GM19023 (cell line): Measurements from ENCODE around the gene KCNN3.

ENCODE experiments used
- ATAC-seq: cut with Tn5 transposase; IDR thresholded peaks from one replicate; pipeline ENCODE4 v1.9.1; 2021; ENCODE audit warnings: mild to moderate bottlenecking, moderate library complexity; ENCODE audit not compliant: unreplicated experiment

The KCNN3 gene

DNA sequence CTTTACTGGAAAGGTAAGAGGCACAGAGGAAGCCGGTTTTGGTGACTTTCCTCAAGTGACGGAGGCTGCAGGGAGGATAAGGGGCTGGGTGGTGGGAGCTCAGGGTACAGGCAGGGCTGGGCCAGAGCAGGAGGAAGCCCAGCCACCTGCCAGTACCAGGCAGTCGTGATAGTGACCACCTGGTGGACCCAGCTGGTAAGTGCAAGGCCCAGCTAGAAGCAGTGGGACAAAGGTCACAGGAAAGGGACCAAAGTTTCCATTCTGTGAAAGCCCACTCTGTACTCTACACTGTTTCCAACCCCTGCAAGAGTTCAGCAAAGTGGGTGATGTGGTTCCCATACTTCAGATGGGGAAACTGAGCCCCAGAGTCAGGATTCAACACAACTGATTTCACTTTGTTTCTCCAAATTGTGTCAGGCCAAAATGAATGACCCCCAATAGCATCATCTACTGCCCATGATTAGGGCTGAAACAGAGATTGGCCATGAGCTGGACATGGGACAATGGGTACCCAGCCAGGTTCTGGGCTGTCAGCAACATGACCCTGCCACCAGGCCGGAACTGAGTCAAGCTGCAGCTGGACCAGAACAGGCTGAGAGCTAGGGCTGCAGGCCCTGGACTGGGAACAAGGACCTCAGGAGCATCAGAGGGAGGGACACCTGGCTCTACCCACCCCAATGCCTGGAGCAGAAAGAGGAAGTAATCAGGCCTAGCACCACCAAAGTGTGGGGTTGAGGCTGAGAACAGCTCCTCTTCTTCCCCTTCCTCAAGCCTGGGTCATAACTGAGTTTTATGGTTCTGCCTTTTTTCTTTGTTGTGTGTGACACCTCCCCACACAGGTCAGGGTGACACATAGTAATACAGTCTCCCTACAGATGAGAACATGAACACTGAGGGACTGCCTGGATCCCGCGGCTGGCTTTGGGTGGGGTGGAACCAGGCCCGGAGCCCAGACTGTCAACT lies 50.2 kb downstream of the KCNN3 start:
- no peak for ATAC-seq

DNA sequence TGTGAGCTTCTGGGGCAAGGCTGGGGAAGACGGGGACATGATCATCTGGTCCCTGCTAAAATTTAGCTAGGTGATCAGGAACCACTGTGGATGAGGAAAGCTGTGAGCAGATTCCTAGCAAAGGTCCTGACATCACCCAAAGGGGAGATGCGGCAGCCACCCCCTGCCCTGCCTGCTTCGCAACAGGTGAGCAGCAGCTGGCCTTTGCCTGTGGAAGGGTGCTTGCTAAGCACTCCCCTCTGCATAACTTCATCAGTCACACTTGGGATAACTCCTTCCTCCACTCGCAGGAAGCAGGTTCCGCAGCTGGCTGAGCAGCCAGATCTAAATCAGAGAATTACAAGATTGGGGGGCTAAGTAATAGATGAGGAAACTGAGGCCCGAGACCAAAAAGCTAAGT lies 51.2 kb downstream of the KCNN3 start:
- no peak for ATAC-seq

DNA sequence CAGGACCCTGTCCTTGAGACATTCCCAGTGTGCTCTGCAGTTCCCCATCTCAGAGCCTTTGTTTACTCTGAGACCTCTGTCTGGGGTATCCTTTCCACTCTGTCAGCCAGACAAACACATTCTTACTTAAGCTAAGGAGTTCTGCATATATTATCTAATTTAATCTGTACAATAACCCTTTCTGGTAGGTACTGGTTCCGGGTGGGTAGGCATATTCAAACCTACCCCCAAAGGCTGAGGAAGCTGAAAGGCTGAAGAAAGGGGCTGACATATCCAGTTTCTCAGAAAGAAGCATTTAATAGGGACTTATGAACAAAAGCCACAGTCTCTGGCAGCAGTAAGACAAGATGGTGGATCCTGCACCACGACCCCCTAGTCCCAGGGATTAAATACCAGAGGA lies 53.1 kb downstream of the KCNN3 start:
- ATAC-seq: no peak

DNA sequence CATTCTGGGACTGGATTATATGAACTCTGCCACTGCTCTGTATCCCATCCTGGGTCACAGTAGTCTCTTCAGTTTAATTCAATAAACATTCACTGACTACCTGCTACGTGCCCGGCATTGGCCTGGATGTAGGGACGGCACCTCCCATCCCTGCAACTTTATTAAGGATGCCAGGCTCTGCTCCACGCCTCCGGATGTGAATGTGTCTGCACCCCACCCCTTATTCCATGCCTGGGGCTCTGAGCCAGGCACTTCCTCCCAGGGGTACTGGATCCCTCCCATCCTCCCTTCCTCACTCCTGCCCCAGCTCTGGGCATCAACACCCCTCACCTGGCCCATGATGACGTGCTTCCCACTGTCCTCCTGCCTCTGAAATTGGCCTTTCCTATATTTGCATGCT lies 53.7 kb downstream of the KCNN3 start:
- ATAC-seq: no peak

DNA sequence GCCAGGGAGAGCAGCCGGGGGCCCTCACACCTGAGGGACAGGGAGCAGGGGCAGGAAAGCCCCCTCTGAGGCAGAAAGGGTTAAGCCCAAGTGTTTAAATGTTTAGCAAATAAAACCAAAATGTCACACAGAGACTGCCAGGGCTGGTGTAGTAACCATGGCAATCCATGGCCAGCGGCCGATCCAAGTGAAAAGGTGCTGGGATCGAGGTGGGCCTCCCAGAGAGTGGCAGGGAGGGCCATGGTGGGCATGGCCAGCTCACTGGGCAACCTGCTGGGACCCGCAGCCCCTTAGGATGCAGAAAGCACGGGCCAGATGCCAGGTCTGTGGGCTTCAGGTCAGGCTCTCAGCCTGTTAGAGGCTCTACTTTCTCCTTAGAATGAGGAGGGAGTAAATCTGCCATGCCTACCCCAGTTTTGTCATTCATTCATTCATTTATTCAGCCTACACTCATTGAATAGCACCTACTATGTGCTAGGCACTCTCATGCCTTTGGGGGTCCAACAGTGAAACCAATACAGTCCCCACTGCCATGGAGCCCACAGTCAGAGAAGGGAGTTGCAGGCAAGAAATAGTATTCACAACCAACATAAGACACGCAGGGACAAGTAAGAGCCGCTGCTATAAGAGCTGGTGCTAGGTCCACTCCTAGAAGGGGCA lies 56.1 kb downstream of the KCNN3 start:
- no peak for ATAC-seq

DNA sequence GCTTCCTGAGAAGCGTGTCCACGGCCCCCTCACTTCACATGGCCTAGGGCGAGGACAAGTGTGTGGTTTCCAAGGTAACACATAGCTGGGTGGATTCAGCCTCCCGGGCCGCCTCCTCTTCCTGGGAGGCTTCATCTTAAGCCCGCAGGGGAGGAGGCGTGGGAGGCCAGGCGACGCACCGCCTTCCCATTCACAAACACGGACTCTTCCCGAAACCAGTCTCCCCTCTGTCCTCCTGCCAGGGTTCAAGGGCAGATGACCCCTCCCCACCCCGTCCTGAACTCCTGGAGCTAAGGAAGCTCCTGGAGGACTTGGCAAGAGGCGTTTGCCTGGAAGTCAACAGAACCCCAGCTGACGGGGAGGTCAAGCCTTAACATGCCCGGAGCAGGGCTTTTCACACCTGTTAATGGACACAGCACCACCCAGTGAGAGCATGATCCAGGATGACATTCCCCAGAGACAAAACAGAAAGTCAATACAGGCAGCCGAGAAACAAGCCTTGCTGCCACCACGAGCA lies 56.7 kb downstream of the KCNN3 start:
- no peak for ATAC-seq

DNA sequence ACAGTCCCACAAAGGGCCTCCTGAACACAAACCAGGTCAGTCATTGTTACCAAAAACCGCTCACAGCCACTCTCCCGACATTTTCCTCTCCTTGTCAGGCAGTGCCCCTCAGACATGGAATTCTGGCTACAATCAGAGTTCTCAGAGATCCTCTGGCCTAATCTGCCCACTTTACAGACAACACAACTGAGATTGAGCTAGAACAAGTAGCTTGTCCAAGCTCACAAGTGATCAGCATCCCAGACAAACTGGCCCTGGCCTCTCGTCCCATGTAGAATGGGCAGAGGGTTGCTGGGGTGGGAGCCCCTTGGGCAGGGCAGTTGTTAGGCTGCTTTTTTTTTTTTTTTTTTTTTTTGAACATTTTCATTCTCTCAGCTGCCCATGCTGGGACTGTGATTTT lies 57.2 kb downstream of the KCNN3 start:
- ATAC-seq: no peak

DNA sequence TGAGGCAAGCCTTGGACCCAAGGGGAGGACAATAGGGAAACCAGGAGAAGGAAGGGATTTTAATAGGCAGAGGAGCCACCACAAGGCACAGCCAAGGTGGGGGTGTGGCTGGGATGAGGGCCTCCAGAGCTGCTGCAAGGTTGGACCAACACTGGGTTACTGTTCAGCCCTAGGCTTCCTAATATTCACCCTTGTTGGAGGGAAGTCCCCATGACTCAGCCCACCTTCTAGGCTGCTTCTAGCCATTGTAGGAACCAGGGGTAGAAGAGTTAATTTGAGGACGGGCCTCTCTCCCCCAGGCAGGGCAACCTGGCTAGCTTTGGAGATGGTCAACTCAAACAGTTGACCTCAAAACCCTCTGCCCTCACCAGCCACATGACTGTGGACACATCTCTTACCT lies 59.5 kb downstream of the KCNN3 start:
- no peak for ATAC-seq

DNA sequence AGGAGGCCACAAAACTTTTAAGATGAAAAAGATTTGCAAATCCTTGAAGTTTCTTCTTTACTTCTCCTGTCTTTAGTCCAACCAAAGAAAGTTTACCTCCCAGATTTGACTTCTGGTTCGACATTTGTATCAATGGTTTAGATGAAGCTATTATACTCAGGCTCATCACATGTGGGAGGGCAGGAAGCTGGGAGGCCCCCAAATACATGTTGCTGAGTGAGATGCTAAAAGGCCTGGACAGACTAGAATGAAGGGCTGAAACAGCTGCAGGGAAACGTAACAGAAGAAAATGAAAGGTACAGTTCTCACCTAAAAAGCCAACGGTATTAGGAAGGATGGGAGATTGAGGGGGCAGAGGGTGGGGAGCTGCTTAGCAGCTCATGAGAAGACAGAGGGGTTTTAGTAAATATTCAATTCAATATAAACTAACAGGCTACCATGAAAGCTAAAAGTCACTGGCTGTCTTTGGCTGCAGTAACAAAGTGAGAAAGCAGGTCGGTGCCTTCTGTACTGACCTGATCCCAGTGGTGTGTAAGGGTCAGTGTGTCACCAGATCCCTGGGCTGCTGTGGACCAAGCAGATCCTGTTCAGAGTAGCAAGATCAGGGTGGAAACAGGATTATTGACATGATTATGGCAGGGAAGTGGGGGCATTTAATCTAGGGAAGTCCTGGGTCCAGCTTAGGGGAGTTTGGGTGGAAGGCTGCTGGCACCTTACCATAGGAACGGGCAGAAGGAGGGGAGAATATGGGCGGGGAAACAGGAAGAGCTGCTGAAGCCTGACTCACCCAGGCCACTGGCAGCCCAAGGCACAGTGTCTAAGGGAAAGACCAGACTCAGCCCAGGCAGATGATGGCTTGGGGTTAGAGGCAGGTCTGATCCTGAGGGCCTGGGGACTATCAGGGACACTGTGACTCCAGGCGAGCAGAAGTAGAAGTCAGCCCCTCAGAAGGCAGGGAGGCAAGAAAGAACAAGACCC lies 60.4 kb downstream of the KCNN3 start:
- ATAC-seq: no peak

DNA sequence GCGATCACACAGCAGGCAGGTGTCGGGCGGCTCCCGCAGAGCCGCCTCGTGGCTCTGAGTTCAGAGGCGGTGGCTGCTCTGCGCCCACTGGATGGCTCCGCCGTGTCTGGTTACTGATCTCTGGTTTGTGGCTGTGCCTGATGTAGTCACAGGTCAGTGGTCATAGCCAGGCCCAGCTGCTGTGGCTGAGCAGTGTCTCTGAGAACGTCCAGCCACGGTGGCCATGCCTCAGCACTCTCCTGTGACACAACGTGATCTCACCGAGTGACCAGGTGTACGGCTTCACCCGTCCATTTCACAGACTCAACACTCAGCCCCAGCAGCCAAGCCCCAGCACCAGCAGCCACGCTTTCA lies 61.2 kb downstream of the KCNN3 start:
- peak; percentile 64 for ATAC-seq

DNA sequence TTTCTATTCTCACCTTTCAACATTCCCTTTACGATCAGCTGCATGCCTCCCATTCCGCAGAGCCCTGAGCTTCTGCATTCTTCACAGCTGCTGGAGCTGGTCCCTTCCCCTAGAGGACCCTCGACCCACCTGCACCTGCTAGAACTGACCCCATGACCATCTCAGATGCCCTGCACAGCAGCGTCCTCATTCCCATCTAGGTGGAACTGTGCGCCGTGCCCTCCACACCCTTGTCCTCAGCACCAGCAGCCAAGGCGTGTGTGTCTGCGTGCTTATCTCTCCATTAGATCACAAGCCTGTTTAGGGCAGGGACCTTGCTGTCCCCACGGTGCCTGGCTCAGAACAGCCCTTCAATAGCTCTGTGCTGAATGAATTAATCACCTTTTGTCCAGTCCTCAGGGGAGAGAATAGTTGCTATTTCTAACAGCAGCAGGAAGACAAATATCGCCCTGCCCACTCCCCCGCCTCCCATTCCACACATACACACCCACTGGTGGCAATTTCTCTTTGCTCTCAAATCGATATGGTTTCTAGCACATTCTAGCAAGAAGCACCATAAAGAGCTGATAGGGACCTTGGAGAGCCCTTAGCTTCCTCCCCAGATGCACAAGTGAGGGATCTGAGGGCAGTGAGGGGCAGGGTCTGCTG lies 61.7 kb downstream of the KCNN3 start:
- no peak for ATAC-seq

DNA sequence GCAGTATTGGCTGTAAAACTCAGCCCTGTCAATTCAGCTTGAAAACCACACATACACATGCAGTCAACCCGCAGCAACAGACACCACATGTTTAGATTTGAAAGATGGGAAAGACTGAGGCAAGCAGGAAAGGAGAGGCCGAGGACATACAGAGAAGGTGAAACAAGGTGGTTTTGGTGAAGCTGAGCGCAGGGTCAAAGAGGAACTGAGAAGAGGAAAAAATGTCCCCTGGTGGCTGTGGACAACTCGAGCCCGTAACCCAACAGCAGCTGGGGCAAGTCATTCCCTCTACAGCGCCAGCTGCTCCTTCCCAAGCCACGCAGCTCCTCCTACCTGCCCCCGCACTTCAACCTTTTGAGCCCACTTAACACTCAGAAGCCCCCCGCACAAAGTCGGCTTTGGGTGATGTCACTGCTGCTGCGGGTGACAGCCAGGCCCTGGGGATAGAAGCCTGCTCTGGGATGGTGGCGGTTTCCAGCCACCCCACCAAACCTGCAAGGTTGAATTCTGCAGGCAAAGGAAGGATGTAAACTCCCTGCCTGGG lies 63.0 kb downstream of the KCNN3 start:
- peak; percentile 39 for ATAC-seq

DNA sequence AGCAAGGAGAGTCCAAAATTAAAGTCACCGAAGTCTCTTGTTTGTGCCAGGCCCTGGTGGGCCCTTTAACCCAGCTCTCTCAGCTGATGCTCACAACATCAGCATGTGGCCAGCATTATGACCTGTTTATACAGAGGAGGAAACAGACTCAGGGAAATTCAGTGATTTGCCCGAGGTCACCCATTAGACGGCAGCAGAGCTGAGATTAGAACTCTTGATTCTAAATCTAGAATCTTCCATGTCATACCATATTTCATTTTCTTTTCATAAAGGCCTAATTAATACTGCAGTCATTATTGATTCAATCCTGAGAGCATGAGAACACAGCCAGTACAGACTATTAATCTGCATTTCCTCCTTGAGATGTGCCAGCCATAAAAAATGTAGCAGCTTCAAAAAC lies 63.7 kb downstream of the KCNN3 start:
- no peak for ATAC-seq

DNA sequence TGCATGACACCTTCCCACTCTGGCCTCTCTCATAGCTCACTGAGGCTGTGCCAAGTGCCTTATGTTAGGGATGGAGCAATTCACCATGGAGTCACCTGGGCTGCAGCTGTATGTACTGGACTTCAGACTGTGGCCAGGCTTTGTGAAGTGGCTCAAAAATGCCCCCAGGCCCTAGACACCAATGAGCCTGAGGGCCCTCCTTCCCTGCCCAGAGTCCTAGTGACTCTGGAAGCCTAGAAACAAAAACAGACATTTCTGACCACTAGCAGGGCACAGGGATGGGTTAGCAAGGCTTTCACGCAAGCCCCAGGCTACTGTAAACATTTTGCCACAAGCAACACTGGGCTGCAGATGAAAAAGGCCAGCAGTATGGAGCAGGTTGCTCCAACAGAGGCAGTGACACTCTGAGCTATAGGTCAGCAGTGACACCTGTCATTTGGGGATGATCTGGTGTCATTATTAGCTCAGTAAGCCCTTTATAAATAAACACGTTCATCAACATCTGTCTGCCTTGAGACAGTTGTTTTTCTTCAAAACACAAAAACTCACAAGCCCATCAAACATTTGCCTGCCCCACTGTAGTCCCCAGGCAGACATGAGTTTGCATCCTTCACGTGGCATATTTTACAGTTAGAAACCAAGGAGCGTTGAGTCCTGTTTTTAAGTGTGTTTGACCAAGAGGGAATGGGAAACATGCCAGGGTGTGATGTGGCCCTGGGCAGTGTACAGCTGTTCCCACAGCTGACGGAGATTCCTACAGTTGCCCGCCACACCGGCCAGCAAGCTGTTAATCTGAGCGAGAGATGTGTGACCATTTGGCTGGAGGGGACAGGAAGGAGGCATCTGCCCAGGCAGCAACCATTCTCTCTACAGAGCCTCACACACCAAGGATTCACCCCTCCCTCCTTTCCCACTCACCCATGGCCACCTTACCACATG lies 66.8 kb downstream of the KCNN3 start:
- no peak for ATAC-seq

DNA sequence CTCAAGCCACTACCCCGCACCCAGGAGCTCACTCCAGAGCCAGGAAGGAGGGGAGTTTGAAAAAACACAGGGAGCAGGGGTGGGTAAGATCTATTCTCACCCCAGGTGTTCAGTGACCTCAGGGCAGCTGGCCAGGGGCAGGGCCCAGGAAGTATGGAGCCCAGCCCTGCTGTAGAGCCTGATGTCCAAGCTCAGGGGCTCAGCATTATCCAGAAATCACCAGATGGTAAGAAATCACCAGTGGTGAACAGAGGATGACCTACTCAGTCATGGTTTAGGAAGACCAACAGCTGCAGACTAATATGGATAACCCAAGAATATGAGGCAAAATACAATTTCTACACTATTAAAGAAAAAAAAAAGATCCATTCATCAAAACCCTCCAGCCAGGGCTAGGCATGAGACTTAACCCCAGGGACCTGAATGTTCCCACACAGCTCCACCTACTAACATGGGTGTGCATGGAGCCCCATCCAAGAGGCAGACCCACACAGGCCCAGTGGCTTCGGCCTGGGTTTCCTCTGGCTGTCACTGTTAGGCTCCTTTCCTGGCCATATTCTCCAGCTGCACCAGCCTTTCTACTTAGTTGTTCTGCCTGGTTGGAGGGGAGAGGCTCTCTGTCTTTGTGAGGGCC lies 67.6 kb downstream of the KCNN3 start:
- ATAC-seq: no peak

DNA sequence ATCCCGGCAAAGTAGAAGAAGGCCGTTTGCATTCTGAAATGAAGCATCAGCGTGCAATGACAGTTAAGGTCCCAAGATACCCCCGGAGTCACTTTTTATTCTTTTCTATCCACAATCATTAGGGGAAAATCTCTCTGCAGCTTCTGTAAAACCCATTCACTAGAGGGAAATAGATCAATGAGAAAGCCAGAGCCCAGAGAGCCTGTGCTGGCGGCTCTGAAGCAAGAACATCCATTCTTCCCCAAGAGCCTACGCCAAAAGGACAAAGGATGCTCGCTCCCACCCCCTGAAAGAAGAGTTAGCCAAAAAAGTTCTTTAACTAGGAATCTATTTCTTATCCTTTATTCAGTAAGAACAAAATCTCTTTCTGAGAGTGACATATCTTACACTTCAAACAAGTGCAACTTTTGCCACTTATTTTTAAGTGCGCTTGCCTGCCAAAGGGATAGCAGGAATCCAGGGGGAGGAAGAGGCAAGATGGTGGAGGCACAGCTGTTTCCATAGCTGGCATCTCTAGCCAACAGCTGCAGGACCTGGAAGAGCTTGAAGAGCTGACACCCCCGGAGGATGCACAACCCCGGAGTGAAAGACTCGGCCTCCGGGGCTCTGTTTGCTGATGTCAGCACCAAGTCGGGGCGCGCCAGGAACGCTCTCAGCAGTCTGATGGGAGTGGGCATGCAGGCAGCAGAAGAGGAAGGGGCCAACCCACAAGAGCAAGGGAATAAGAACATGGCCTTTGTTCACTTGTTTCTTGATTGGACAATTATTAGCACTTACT lies 68.7 kb downstream of the KCNN3 start:
- ATAC-seq: no peak

DNA sequence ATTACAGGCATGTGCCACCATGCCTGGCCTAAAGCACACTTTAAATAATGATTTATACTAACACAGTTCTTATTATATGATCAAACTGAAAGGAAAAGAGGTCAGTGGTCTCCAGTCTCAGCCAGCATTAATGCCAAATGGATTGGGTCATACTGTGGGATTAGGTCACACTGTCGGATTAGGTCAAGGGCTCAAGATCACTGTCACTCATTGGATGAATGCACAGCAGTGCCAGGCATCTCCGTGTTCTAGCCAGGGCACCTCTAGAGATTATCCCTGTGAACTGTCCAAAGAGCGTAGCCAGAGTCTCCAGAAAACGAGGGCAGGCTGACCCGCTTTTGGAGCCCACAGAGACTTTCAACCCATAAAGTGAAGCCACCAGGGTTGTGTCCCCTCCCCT lies 70.9 kb downstream of the KCNN3 start:
- no peak for ATAC-seq

DNA sequence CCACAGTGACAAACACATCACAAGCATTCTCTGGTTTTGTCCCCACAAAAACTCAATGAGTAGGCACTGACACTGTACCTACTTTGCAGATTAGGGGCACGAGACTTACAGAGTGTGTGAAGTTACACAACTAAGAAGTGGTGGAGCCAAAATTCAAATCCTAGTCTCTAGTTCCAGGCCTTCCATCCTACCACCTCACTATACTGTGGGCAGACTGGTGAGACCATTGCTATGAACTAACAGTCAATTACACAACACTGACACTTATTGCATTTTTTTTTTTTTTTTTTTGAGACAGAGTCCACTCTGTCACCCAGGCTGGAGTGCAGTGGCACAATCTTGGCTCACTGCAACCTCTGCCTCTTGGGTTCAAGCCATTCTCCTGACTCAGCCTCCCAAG lies 71.4 kb downstream of the KCNN3 start:
- no peak for ATAC-seq
